Measurements from ENCODE around the gene GRAMD4.

GRAMD4 gene

DNA sequence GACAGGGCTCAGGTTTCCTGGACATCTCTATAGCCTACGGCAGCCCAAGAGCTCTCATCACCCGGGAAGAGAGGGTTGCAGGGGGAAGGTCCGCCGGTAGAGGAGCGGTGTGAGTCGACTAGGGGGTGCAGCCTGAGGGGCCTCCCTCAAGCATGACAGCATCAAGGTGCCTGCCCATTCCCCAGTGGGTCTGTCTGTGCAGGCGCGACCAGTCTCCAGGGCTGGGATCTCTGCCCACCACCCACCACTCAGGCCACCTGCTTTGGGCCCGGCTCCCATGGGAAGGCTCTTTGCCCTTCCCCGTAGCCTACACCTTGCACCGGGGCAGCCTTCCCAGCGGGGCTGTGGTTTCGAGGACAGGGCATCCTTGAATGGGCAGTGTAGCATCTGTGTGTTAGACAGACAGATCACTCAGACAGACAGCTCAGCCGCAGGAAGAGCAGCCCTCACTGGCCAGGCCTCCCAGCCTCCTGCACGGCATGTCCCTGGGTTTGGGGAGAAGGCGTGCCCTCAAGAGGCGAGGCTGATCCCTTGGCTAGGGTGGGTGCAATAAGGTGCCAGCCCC is 88.7 kb downstream of the GRAMD4 start:
- no peak for DNase-seq (ENCODE audit: low read depth in 2 of 3, low spot score in 1 of 3)

DNA sequence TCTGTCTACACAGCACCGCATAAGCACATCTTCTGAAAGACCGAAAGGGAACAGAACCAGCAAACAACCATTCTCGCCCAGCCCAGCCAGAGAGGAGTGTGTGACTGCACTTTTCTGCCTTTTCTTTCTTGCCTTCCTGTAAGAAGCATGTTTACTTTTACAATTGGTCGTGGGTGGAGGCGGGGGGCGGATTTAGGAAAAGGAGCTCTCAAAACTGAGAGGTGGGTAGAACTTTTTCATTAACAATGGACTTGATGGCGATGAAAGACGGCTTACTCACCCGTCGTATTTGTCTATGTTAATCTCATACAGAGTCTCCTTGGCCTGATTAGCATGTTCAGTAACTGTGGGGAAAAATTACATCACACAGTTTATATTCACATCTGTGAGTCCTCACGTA is 90.6 kb downstream of the GRAMD4 start:
- no peak for DNase-seq (ENCODE audit: low read depth in 2 of 3, low spot score in 1 of 3)

DNA sequence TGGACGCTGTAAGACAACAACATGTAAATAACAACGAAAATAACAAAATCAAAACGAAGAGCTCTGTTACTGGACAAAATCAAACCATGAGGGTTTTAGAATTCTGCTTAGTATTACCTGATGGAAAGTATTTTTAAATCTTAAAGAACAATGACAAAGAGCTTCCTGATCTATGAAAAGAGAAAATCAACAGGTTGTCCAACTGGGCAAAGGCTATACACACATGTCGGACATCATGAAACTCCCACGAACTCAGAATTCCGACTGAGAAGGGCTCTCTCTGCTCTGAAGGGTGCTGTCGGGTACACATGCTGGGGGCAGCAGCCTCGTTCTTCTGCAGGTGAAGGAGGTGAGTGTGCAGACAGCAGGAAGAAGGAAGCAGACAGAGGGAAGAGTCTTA is 92.1 kb downstream of the GRAMD4 start:
- no peak for DNase-seq (ENCODE audit: low read depth in 2 of 3, low spot score in 1 of 3)

DNA sequence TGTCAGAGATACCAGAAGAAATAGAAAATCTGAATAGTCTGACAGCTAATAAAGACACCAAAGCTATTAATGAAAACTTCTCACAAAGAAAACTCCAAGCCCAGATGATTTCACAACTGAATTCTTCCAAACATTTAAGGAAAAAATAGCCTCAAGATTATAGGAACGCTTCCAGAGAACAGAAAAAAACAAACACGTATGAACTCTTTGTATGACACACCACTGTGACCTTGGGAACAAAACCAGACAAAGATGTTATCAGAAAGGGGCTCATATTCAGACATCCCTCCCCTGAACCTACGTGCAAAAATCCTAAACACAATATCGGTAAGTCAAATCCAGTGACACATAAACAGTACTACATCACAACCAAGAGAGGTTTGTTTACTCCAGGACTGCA is 94.4 kb downstream of the GRAMD4 start:
- no peak for DNase-seq (ENCODE audit: low read depth in 2 of 3, low spot score in 1 of 3)

DNA sequence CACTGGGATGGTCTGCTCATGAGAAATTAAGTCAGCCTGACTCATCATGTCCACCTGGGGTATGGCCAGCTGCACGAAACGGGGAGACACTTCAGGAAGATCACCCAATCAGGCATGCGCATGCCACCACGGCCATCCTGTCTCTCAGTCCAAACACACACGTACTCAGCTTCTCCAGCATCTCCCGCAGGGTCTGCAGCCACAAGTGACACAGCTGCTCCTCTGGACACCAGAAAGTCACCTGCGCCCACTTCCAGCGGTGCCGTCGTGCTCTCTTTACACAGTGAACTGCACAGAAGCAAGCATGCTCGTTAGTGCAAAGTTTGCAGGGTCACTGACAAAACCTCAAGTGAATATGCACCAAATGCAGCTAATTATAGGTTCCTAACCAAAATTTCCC is 99.7 kb downstream of the GRAMD4 start:
- no peak for DNase-seq (ENCODE audit: low read depth in 2 of 3, low spot score in 1 of 3)

DNA sequence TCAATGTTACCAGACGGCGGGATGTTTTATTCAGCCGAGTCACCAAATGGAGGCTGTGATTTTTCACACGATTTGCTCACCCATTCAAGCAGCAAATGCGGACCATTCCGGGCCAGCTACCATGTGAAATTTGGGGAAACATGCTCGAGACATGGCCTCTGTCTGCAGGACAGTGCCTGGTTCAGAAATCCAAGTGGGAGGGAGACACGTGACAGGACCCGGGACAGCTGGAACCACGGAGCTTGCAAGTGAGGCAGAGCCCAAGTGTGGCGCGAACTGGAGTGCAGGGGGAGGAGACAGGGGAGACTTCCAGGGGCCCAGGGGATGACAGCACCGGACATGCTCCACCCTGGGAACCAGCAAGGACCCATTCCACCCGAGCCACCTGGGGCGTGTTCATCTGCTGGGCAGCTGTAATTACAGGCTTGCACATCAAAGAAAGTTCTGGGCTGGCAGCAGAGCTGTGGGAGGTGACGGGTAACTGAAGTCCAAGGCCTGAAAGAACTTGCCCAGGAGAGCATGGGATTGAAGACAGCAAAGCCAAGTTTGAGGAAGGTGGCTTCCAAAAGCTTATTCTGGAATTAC is 101.4 kb downstream of the GRAMD4 start:
- DNase-seq (ENCODE audit: low read depth in 2 of 3, low spot score in 1 of 3), result no peak

DNA sequence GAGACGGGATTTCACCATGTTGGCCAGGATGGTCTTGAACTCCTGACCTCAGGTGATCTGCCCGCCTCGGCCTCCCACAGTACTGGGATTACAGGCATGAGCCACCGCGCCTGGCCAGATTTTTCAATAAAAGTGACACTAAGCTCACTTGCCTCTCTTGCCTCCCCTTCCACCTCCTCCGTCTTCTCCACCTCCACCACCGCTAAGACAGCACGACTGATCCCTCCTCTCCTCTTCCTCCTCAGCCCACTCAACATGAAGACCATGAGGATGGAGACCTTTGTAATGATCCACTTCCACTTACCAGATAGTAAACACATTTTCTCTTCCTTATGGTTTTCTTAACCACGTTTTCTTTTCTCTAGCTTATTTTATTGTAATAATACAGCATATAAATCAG is 103.7 kb downstream of the GRAMD4 start:
- no peak for DNase-seq (ENCODE audit: low read depth in 2 of 3, low spot score in 1 of 3)

DNA sequence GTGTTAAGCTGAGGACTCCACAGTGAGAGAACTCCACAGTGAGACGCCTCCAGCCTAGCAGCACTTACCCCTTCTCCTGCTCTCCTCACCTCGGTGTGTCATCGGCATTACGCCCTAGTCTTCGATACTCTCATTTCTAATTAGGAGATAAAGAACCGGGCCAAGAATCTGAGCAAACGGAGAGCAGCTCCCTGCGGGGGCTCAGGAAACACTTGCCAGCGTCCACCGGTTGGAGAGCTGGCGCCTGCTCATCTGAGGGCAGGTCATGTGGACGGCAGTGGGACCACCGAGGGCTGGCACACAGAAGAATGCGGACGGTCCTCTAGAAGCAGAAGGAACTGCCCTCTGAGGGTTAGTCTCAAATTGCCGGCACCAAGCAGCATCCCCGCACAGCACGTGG is 104.9 kb downstream of the GRAMD4 start:
- no peak for DNase-seq (ENCODE audit: low read depth in 2 of 3, low spot score in 1 of 3)

DNA sequence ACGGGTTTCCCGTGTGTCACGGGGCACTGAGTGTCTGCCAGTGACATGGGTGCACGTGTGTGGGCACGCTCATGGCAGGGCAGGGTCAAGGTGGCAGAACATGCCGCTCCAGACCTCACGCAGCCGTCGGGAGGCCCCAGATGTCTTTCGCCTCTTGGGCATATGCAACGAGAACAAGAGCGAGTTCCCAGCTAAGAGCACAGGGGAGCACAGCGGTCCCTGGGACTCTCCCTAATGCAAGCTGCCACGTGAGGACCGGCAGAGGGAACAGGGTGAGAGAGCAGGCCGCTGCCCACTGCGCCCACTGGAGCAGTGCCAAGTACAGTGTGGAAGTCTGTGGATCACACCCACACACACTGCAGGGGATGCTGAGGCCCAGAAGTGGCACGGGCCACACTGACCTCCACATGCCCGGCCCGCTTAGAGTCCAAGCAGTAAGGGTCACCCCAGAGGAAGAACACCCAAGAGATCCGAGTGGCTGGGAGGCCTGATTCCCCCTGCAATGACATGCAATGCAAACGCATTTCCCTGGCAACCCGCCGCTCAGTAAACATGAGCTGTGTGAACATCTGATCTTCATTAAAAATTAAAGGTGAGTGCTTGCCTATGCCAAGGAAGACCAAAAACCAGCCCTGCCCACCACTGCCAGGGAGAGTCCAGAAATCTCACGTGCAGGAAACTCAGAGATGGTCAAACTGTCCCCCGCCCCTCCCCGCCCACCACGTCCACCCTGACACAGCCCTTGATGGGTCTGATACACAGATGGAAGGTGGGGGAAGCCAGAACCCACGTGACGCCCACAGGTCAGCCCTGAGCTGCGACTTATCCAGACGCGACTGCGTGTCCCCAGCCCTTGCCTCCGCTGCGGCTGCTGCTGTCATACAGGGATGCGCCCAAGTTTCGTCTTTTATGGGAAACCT is 106.1 kb downstream of the GRAMD4 start:
- DNase-seq (ENCODE audit: low read depth in 2 of 3, low spot score in 1 of 3), result no peak

DNA sequence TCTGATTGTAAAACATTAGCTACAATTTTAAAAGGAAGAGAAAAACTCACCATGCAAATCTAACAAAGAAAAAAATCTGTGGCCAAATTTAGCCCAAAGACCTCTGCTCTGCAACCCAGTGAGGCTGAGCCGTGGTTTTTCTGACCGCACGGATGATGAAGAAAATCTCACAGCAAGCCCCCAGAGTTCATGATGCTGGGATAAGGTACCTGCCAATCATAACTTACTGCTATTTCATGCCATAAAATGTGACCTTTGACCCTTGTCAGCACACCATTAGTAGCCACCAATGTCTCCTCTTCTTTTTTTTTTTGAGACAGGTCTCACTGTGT is 106.8 kb downstream of the GRAMD4 start:
- DNase-seq (ENCODE audit: low read depth in 2 of 3, low spot score in 1 of 3), result no peak

DNA sequence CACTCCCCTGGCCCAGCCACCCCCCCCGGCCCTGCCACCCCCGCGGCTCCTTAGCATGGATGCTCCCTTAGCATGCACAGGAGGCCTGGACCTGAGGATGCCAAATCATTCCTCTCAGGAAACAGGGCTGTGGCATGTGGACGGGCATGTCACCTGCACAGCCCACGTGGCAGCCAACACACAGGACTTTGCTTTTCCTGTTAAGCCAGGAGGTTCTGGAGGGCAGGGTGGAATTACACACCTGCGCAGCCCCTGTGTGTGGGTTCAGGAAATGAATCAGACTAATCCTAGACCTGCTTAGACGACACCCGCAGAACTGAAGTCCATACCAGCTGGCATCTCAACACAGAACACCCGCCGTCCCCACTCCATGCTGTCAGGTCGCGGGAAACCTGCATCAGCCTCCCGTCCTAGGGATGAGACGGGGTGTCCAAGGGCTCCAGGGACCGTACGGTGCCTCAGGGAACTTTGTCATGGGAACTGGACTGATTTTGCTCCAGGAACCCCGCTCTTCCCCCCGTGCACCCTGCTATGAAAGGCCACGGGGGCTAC is 107.7 kb downstream of the GRAMD4 start:
- no peak for DNase-seq (ENCODE audit: low read depth in 2 of 3, low spot score in 1 of 3)

DNA sequence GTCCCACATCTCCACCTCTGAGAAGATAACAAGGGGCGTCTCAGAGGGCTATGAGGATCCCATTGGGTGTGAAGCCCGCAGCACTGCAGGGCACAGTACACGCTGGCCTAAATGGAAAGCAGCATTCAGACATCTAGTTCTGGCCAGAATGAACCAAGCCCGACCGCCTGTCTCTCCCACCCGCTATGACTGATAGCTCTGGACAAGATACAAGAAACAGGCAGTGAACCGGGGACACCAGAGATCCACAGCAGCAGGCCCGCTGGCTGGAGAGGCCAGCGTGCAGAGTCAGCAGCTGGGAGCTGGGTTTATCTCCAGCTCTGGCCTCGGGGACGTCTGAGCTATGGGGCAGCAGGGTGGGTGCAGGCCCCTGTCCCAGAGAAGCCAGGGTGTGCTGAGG is 108.3 kb downstream of the GRAMD4 start:
- no peak for DNase-seq (ENCODE audit: low read depth in 2 of 3, low spot score in 1 of 3)

All from stimulated activated CD4-positive, alpha-beta T cell treated with anti-CD3 and anti-CD28 coated beads, Interleukin-12 subunit alpha, Interleukin-12 subunit beta, amount 100 ng/mL, for 48 hours (primary cell).